Spleen (tissue), 7 donors: ENCODE data around the gene IL19.

Experiments used
- CTCF ChIP-seq, 11 experiments: fragments of 200-600 bp in 7 of 11; fragments of 450-650 bp in 4 of 11; sonication (generic) in 4 of 11; IDR thresholded peaks in 8 of 11; conservative IDR thresholded peaks in 3 of 11; 1 replicate in 7 of 11; 2 replicates in 4 of 11; pipeline versions ENCODE4 v1.4.0 to v1.8.0; 2016 to 2021; ENCODE audit warnings: antibody characterized with exemption in 11 of 11, inconsistent platforms in 4 of 11, mild to moderate bottlenecking in 1 of 11
- POLR2A ChIP-seq, 3 donors: fragments of 450-650 bp; IDR thresholded peaks; one replicate each; pipeline ENCODE4 v1.5.1; 2017; ENCODE audit warnings: antibody characterized with exemption in 3 of 3, mild to moderate bottlenecking in 1 of 3
- donor health status: DM: no; HTN: no; CAD: no; lungs with moderate emphysema.
- donor health status: DM: no; HTN: no; CAD: no.
- donor health status: DM: no; HTN: no; CAD: no.

GRCh38 chr1:206742719-206743383 lies 27.7 kb upstream of the IL19 start:
- TF ChIP-seq POLR2A (IDR thresholded peaks at IDR 0.05) (no peak), CTCF (IDR thresholded peaks at IDR 0.05 in 8 of 11, conservative IDR thresholded peaks at IDR 0.05 in 3 of 11) (no peak)
